OCI-LY7 (cell line): Measurements from ENCODE around the gene C2CD5. TPM values are rescaled to one million over a fixed set of nuclear protein-coding genes. Genes with fewer than 3 reads are reported as not detected.

Experiments used
- total RNA-seq, 2 experiments: library from RNA; depleted of rRNA in 1 of 2; stranded (reverse); fragments of >200 nt in 1 of 2; shearing (Covaris generic) in 1 of 2; gene quantifications; 2 replicates each; pipeline ENCODE4 v1.2.3, GENCODE V29; 2014 to 2022

Gene C2CD5
- total RNA-seq, 2 experiments from 2014 or later, result 28.4 to 50.2 TPM

Other genes with a start within 250 kb of the C2CD5 start
- not detected in 2 replicates for gene ST8SIA1, start 209.8 kb downstream of the C2CD5 start, total RNA-seq (2014; rRNA removed; shearing (Covaris generic))
- gene ST8SIA1, start 209.8 kb downstream of the C2CD5 start, total RNA-seq (2022), result not detected in 2 replicates
- 15.1 and 23.7 TPM in 2 replicates for gene ETNK1, start 80.6 kb upstream of the C2CD5 start, total RNA-seq (2014; rRNA removed; shearing (Covaris generic))
- 84.3 and 88.1 TPM in 2 replicates for gene ETNK1, start 80.6 kb upstream of the C2CD5 start, total RNA-seq (2022)